Activated T-cell treated with anti-CD3 and anti-CD28 coated beads for 48 hours (primary cell): ENCODE results near the gene TTLL7.

Experiments
- DNase-seq: peaks from one replicate; pipeline ENCODE4 v3.0.0-alpha.2; 2020; ENCODE audit warnings: low read depth

TTLL7 gene

DNA sequence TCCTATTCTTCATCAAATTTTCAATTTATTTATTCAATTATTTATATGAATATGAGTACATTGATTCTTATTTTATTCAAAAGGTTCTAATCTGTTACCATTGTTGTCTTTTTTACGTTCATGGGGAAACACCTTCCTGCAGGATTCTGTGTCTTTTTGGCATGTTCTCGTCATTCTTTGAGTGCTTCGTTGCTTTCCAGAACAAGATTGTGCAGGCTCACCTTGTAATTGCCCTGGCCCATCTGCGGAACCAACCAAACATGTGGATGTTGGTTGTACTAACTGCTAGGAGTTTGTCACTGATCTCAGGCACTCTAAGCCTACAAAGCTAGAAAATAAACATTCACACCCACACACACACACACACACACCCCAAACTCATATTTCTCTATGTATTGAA, 182.1 kb downstream of the TTLL7 start:
- DNase-seq, result no peak

- DNase-seq, result no peak
Measured at GRCh38 chr1:83815330-83815729, 183.6 kb downstream of the TTLL7 start.
